CD14-positive monocyte (primary cell): Measurements from ENCODE around the gene CHRM4. TPM values are rescaled to one million over a fixed set of nuclear protein-coding genes. Genes with fewer than 3 reads are reported as not detected.

Source experiments
- DNase-seq, 3 donors: peaks; one replicate each; pipeline ENCODE4 v3.0.0-alpha.2; 2011 to 2022
- H2AFZ ChIP-seq: 2 replicates; pipeline ENCODE4 v1.6.0; 2012; ENCODE audit warnings: mild to moderate bottlenecking, low read depth, low read length, inconsistent platforms; ENCODE audit not compliant: insufficient read depth, poor library complexity, severe bottlenecking
- H3K27ac ChIP-seq, 2 donors: 1 replicate in 1 of 2; 2 replicates in 1 of 2; pipeline ENCODE4 v1.5.1; 2012 to 2013; ENCODE audit warnings: low read length in 2 of 2, control low read depth in 1 of 2, inconsistent platforms in 1 of 2, low read depth in 1 of 2, mild to moderate bottlenecking in 1 of 2
- H3K27me3 ChIP-seq, 2 donors: one replicate each; pipeline versions ENCODE4 v1.6.0 to v1.6.1; 2011 to 2013; ENCODE audit warnings: low read length in 2 of 2; ENCODE audit not compliant: control insufficient read depth in 2 of 2, insufficient read depth in 2 of 2
- H3K36me3 ChIP-seq, 2 donors: replicated peaks in 1 of 2; 1 replicate in 1 of 2; 2 replicates in 1 of 2; pipeline versions ENCODE4 v1.5.1 to v1.6.1; 2012 to 2013; ENCODE audit warnings: low read length in 2 of 2, control low read depth in 1 of 2, inconsistent platforms in 1 of 2, mild to moderate bottlenecking in 1 of 2; ENCODE audit not compliant: insufficient read depth in 2 of 2, control insufficient read depth in 1 of 2
- H3K4me1 ChIP-seq, 2 donors: 1 replicate in 1 of 2; 2 replicates in 1 of 2; pipeline versions ENCODE4 v1.5.1 to v1.6.1; 2012 to 2013; ENCODE audit warnings: low read length in 2 of 2, control low read depth in 1 of 2, inconsistent platforms in 1 of 2, mild to moderate bottlenecking in 1 of 2, moderate library complexity in 1 of 2; ENCODE audit not compliant: insufficient read depth in 2 of 2, control insufficient read depth in 1 of 2
- H3K4me2 ChIP-seq: replicated peaks from 2 replicates; pipeline ENCODE3; 2012; ENCODE audit warnings: low read length, moderate library complexity, mild to moderate bottlenecking; ENCODE audit not compliant: poor library complexity, severe bottlenecking; ENCODE audit errors: extremely low read depth
- H3K4me3 ChIP-seq, 3 experiments: fragments of 200-600 bp in 1 of 3; sonication (generic) in 1 of 3; replicated peaks in 1 of 3; 1 replicate in 2 of 3; 2 replicates in 1 of 3; pipeline ENCODE4 v1.5.1; 2011 to 2013; ENCODE audit warnings: low read length in 3 of 3, mild to moderate bottlenecking in 3 of 3, control low read depth in 2 of 3, low read depth in 2 of 3, inconsistent platforms in 1 of 3, moderate library complexity in 1 of 3
- H3K79me2 ChIP-seq: 2 replicates; pipeline ENCODE4 v1.6.0; 2012; ENCODE audit warnings: mild to moderate bottlenecking, control low read depth, inconsistent platforms, low read length, moderate library complexity; ENCODE audit not compliant: insufficient read depth
- H3K9ac ChIP-seq: 2 replicates; pipeline ENCODE4 v1.6.0; 2017; ENCODE audit warnings: low read length, mild to moderate bottlenecking; ENCODE audit not compliant: insufficient read depth, poor library complexity, severe bottlenecking
- H3K9me3 ChIP-seq, 2 donors: replicated peaks in 1 of 2; 1 replicate in 1 of 2; 2 replicates in 1 of 2; pipeline versions ENCODE4 v1.5.1 to v1.6.1; 2012 to 2013; ENCODE audit warnings: low read length in 2 of 2, control low read depth in 1 of 2; ENCODE audit not compliant: control insufficient read depth in 1 of 2, insufficient read depth in 1 of 2
- H4K20me1 ChIP-seq: 2 replicates; pipeline ENCODE4 v1.6.0; 2012; ENCODE audit warnings: mild to moderate bottlenecking, low read length, control low read depth, moderate library complexity; ENCODE audit not compliant: insufficient read depth
- H3K27ac Mint-ChIP-seq, 7 donors: one replicate each; pipeline ENCODE4 v1.8.0; 2020; ENCODE audit warnings: mild to moderate bottlenecking in 7 of 7, mixed read lengths in 7 of 7, moderate library complexity in 6 of 7, inconsistent platforms in 2 of 7
- H3K27me3 Mint-ChIP-seq, 3 donors: one replicate each; pipeline ENCODE4 v1.8.0; 2021 to 2022; ENCODE audit warnings: low read depth in 3 of 3, mild to moderate bottlenecking in 3 of 3, mixed read lengths in 3 of 3, moderate library complexity in 3 of 3, inconsistent platforms in 1 of 3
- H3K36me3 Mint-ChIP-seq, 2 donors: one replicate each; pipeline ENCODE4 v1.8.0; 2020; ENCODE audit warnings: mixed read lengths in 2 of 2, inconsistent platforms in 1 of 2, mild to moderate bottlenecking in 1 of 2
- H3K4me1 Mint-ChIP-seq: one replicate; pipeline ENCODE4 v1.8.0; 2020; ENCODE audit warnings: mild to moderate bottlenecking, mixed read lengths
- H3K4me3 Mint-ChIP-seq, 2 donors: one replicate each; pipeline ENCODE4 v1.8.0; 2020; ENCODE audit warnings: mild to moderate bottlenecking in 2 of 2, mixed read lengths in 2 of 2, moderate library complexity in 1 of 2
- H3K9me3 Mint-ChIP-seq, 7 donors: one replicate each; pipeline ENCODE4 v1.8.0; 2020 to 2022; ENCODE audit warnings: mixed read lengths in 7 of 7, mild to moderate bottlenecking in 6 of 7, moderate library complexity in 6 of 7, inconsistent platforms in 2 of 7
- WGBS: methylation state at CpG from one replicate; pipeline ENCODE4 v1.1.5; 2013; ENCODE audit warnings: missing lambda C conversion rate; ENCODE audit not compliant: insufficient coverage; 5-methylcytosine and 5-hydroxymethylcytosine counted together
- intact Hi-C, 2 donors: fragments of 100-400 bp; cut with micrococcal nuclease; formaldehyde crosslinking; loops; one replicate each; pipeline versions ENCODE4 v1.15.0 to v1.15.1; 2023
- polyA plus RNA-seq, 3 donors: library from polyadenylated mRNA; depleted of rRNA in 1 of 3; unstranded in 2 of 3; stranded (reverse) in 1 of 3; fragments of 300-500 nt in 2 of 3; fragments of >200 nt in 1 of 3; fragmentation: Illumina TruSeq in 2 of 3; gene quantifications; 1 replicate in 2 of 3; 2 replicates in 1 of 3; pipeline ENCODE4 v1.2.3, GENCODE V29; 2012 to 2021
- TF ChIP-seq, protein P1 (sequence below): fragments of 200-600 bp; IDR thresholded peaks from one replicate; pipeline ENCODE4 v1.8.0; 2022; ENCODE audit warnings: antibody characterized with exemption, mild to moderate bottlenecking

Gene CHRM4
- polyA plus RNA-seq, 3 donors: 0.15 to 0.57 TPM; not detected in 1

DNA sequence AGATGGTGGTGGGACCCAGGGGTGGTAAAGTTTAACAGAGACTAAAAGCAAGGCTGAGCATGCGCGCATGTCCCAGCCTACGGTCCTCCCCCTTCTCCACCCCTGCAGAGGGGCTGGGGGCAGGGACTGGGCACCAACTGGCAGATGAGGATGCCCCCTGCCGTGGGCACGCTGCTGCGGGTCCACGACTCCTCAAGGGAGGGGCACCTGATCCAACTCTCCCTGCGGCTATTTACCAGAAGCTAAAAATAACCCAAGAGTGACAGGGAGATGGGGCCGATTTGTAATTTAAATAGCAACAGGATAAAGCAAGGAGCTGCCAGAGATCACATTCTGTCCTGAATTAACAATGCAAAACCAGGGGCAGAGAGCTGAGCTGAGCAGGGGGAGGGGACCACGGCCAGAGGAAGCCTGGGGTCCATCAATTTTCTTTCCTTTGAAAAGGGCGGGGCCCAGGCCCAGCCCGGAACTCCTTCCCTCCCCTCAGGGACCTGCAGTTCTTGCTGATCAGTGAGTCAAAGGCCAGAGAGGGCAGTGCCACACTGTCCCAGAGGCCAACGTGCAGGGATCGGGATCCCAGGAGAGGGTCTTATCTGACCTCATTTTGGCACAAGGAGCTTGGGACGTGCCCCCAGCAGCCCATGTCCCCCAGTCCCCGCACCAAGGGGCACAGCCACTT, 52.4 kb downstream of the CHRM4 start:
- 27% methylated on average over 10 of the region's 16 CpGs for WGBS
- intact Hi-C loops: no loop called here

DNA sequence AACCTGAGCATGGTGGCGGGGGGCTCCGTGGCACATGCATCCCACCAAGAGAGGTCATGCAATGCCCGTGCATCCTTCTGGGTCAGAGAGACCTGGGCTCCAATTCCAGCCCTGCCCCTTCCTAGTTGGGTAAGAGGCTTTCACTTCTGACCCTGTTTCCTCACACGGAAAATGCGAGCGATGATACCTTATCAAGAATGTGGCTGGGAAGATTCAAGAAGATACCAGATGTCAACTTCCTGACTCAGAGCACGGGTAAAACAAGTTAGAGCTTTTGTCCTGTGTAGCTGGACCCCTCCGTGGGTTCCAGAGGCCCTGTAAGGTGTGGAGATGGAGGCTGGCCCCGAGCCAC, 53.0 kb downstream of the CHRM4 start:
- H3K9ac ChIP-seq: no peak overlapping the region
- H3K79me2 ChIP-seq: peaks cover 8% of the 10 kb centered on the region
- peaks cover 12 to 19% (median 16%) of the 10 kb centered on the region in 3 donors for H3K27me3 Mint-ChIP-seq
- H3K4me1 ChIP-seq: peaks cover 96 to 97% of the 10 kb centered on the region in 2 donors
- H3K36me3 ChIP-seq: no peaks in the 10 kb centered on the region
- peak overlapping the region; percentile 15 to 88 (median 75) for H3K27ac Mint-ChIP-seq
- H3K4me2 ChIP-seq: peak overlapping the region; percentile 54
- H3K27me3 ChIP-seq: peaks cover 0 to 10% of the 10 kb centered on the region in 2 donors
- 40% methylated on average over 4 of the region's 9 CpGs for WGBS
- intact Hi-C loops: no loop called here
- H3K9me3 ChIP-seq: no peaks in the 10 kb centered on the region
- H3K4me3 Mint-ChIP-seq: peak overlapping the region; percentile 61 to 85
- no peaks in the 10 kb centered on the region for H3K9me3 Mint-ChIP-seq
- peak overlapping the region; percentile 37 to 62 for H3K27ac ChIP-seq
- H3K4me3 ChIP-seq: peak overlapping the region in 1 of 3 experiments; percentile 60
- H3K4me1 Mint-ChIP-seq: peaks cover 98% of the 10 kb centered on the region
- DNase-seq: no peak
- peaks cover 0 to 2% of the 10 kb centered on the region in 2 donors for H3K36me3 Mint-ChIP-seq
- peaks cover 5% of the 10 kb centered on the region for H4K20me1 ChIP-seq
- TF ChIP-seq, protein P1, sequence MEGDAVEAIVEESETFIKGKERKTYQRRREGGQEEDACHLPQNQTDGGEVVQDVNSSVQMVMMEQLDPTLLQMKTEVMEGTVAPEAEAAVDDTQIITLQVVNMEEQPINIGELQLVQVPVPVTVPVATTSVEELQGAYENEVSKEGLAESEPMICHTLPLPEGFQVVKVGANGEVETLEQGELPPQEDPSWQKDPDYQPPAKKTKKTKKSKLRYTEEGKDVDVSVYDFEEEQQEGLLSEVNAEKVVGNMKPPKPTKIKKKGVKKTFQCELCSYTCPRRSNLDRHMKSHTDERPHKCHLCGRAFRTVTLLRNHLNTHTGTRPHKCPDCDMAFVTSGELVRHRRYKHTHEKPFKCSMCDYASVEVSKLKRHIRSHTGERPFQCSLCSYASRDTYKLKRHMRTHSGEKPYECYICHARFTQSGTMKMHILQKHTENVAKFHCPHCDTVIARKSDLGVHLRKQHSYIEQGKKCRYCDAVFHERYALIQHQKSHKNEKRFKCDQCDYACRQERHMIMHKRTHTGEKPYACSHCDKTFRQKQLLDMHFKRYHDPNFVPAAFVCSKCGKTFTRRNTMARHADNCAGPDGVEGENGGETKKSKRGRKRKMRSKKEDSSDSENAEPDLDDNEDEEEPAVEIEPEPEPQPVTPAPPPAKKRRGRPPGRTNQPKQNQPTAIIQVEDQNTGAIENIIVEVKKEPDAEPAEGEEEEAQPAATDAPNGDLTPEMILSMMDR: no peak
- H2AFZ ChIP-seq: peak overlapping the region; percentile 53

More for the DNA sequence above, 52.4 kb downstream of the CHRM4 start:
- H4K20me1 ChIP-seq: no peaks in the 10 kb centered on the region
- peaks cover 0 to 5% of the 10 kb centered on the region in 2 donors for H3K27me3 ChIP-seq
- Mint-ChIP-seq H3K27ac (peak overlapping the region in 6 of 7 donors; percentile 30 to 88 (median 74)), H3K9me3 (peaks cover 0 to 1% (median 0%) of the 10 kb centered on the region in 7 donors), H3K4me1 (peaks cover 98% of the 10 kb centered on the region), H3K4me3 (peak overlapping the region; percentile 61 to 85), H3K27me3 (peaks cover 7 to 14% (median 11%) of the 10 kb centered on the region in 3 donors), H3K36me3 (peaks cover 0 to 2% of the 10 kb centered on the region in 2 donors)
- peak overlapping the region; percentile 54 for H3K4me2 ChIP-seq
- no peak overlapping the region for H3K9ac ChIP-seq
- peak overlapping the region; percentile 53 for H2AFZ ChIP-seq
- no peak for DNase-seq
- H3K9me3 ChIP-seq: no peaks in the 10 kb centered on the region
- peak overlapping the region in 1 of 3 experiments; percentile 60 for H3K4me3 ChIP-seq
- peaks cover 13% of the 10 kb centered on the region for H3K79me2 ChIP-seq
- no peaks in the 10 kb centered on the region for H3K36me3 ChIP-seq
- H3K4me1 ChIP-seq: peaks cover 96 to 97% of the 10 kb centered on the region in 2 donors
- H3K27ac ChIP-seq: peak overlapping the region; percentile 37 to 62
- TF ChIP-seq, protein P1: no peak
